GM18505 (cell line): Measurements from ENCODE around the gene GADD45G.

Experiments used
- ATAC-seq: cut with Tn5 transposase; IDR thresholded peaks from one replicate; pipeline ENCODE4 v1.9.1; 2021; ENCODE audit not compliant: unreplicated experiment
- POLR2A ChIP-seq: IDR thresholded peaks from 4 replicates; pipeline ENCODE4 v1.6.1; 2011; ENCODE audit warnings: borderline replicate concordance; ENCODE audit not compliant: insufficient read depth, insufficient read length; ENCODE audit errors: extremely low read depth

Gene GADD45G

GRCh38 chr9:89634995-89635742, 30.4 kb downstream of the GADD45G start:
- TF ChIP-seq POLR2A: no peak

GRCh38 chr9:89635816-89636215, 31.0 kb downstream of the GADD45G start:
- no peak for TF ChIP-seq POLR2A
- ATAC-seq: no peak

More at GRCh38 chr9:89634995-89635742, 30.4 kb downstream of the GADD45G start:
- no peak for ATAC-seq

- ATAC-seq: no peak
- no peak for TF ChIP-seq POLR2A
Observed at GRCh38 chr9:89637787-89638186, 33.0 kb downstream of the GADD45G start.

GRCh38 chr9:89638359-89638758, 33.5 kb downstream of the GADD45G start:
- no peak for TF ChIP-seq POLR2A
- no peak for ATAC-seq

- ATAC-seq: no peak
- TF ChIP-seq POLR2A: no peak
Observed at GRCh38 chr9:89638893-89639292, 34.1 kb downstream of the GADD45G start.

- no peak for TF ChIP-seq POLR2A
- no peak for ATAC-seq
Observed at GRCh38 chr9:89639367-89639795, 34.6 kb downstream of the GADD45G start.

GRCh38 chr9:89639961-89640360, 35.1 kb downstream of the GADD45G start:
- ATAC-seq: no peak
- TF ChIP-seq POLR2A: no peak

- no peak for TF ChIP-seq POLR2A
- no peak for ATAC-seq
Observed at GRCh38 chr9:89640361-89640760, 35.5 kb downstream of the GADD45G start.

- no peak for ATAC-seq
- no peak for TF ChIP-seq POLR2A
Observed at GRCh38 chr9:89640801-89641200, 36.0 kb downstream of the GADD45G start.

GRCh38 chr9:89641980-89642379, 37.2 kb downstream of the GADD45G start:
- no peak for TF ChIP-seq POLR2A

GRCh38 chr9:89642789-89643188, 38.0 kb downstream of the GADD45G start:
- TF ChIP-seq POLR2A: no peak
- ATAC-seq: no peak

More at GRCh38 chr9:89641980-89642379, 37.2 kb downstream of the GADD45G start:
- no peak for ATAC-seq

GRCh38 chr9:89646189-89646939, 41.6 kb downstream of the GADD45G start:
- no peak for ATAC-seq
- no peak for TF ChIP-seq POLR2A

GRCh38 chr9:89647366-89648128, 42.7 kb downstream of the GADD45G start:
- TF ChIP-seq POLR2A: no peak
- ATAC-seq: no peak
